ENCODE results near the gene ZHX3. TPM values are rescaled to one million over a fixed set of nuclear protein-coding genes. Genes with fewer than 3 reads are reported as not detected.

ZHX3 gene
- total and polyA plus RNA-seq, 2 donors (not counting 1 experiment from before 2014, with no cell fraction given), result 27.7 to 28.0 TPM

GRCh38 chr20:41152108-41152757 is 165.3 kb downstream of the ZHX3 start:
- Histone ChIP-seq H3K9ac (ENCODE audit: insufficient read depth, low read length) (no peak overlapping the region), H3K27me3 (ENCODE audit: control insufficient read depth, insufficient read depth, low read length) (no peaks in the 10 kb centered on the region), H3K36me3 (ENCODE audit: control insufficient read depth, insufficient read depth, low read length) (no peaks in the 10 kb centered on the region), H3K4me2 (ENCODE audit: extremely low read depth, insufficient read depth, low read length) (no peak overlapping the region), H4K20me1 (ENCODE audit: control insufficient read depth, extremely low read depth, insufficient read depth, low read length) (peaks cover 1% of the 10 kb centered on the region), H3K27ac (ENCODE audit: insufficient read depth, low read length) (no peak overlapping the region), H3K9me3 (ENCODE audit: control insufficient read depth, insufficient read depth, low read depth, low read length) (no peaks in the 10 kb centered on the region), H3K4me3 (replicated peaks in 1 of 4; ENCODE audit: control extremely low read depth in 1 of 4, insufficient read depth in 1 of 4, low read depth in 3 of 4, low read length in 4 of 4) (no peak overlapping the region), H2AFZ (ENCODE audit: low read length) (no peak overlapping the region), H3K4me1 (ENCODE audit: control insufficient read depth, extremely low read depth, insufficient read depth, low read length) (peaks cover 3% of the 10 kb centered on the region), H3K79me2 (ENCODE audit: control insufficient read depth, insufficient read depth, low read length) (peaks cover 68% of the 10 kb centered on the region)
- TF ChIP-seq EZH2 (IDR thresholded peaks at IDR 0.05; ENCODE audit: low read length, missing control alignments) (no peak), CTCF (conservative IDR thresholded peaks at IDR 0.05 in 1 of 2, IDR thresholded peaks at IDR 0.05 in 1 of 2; ENCODE audit: low read depth in 1 of 2, low read length in 2 of 2) (no peak)
- DNase-seq (ENCODE audit: low read depth in 2 of 2), result no peak

- Histone ChIP-seq H3K9ac (ENCODE audit: insufficient read depth, low read length) (no peak overlapping the region), H3K79me2 (ENCODE audit: control insufficient read depth, insufficient read depth, low read length) (peaks cover 73% of the 10 kb centered on the region), H4K20me1 (ENCODE audit: control insufficient read depth, extremely low read depth, insufficient read depth, low read length) (no peaks in the 10 kb centered on the region), H3K27me3 (ENCODE audit: control insufficient read depth, insufficient read depth, low read length) (no peaks in the 10 kb centered on the region), H2AFZ (ENCODE audit: low read length) (no peak overlapping the region), H3K4me1 (ENCODE audit: control insufficient read depth, extremely low read depth, insufficient read depth, low read length) (peaks cover 3% of the 10 kb centered on the region), H3K9me3 (ENCODE audit: control insufficient read depth, insufficient read depth, low read depth, low read length) (no peaks in the 10 kb centered on the region), H3K4me2 (ENCODE audit: extremely low read depth, insufficient read depth, low read length) (no peak overlapping the region), H3K36me3 (ENCODE audit: control insufficient read depth, insufficient read depth, low read length) (no peaks in the 10 kb centered on the region), H3K4me3 (replicated peaks in 1 of 4; ENCODE audit: control extremely low read depth in 1 of 4, insufficient read depth in 1 of 4, low read depth in 3 of 4, low read length in 4 of 4) (no peak overlapping the region), H3K27ac (ENCODE audit: insufficient read depth, low read length) (no peak overlapping the region)
- TF ChIP-seq CTCF (conservative IDR thresholded peaks at IDR 0.05 in 1 of 2, IDR thresholded peaks at IDR 0.05 in 1 of 2; ENCODE audit: low read depth in 1 of 2, low read length in 2 of 2), result no peak
- TF ChIP-seq EZH2 (IDR thresholded peaks at IDR 0.05; ENCODE audit: low read length, missing control alignments), result no peak
- DNase-seq (ENCODE audit: low read depth in 2 of 2), result no peak
These were observed 166.2 kb downstream of the ZHX3 start for GRCh38 chr20:41151134-41151869.

GRCh38 chr20:41150664-41151063 is 166.9 kb downstream of the ZHX3 start:
- H3K4me1 ChIP-seq (ENCODE audit: control insufficient read depth, extremely low read depth, insufficient read depth, low read length), result peaks cover 3% of the 10 kb centered on the region
- H4K20me1 ChIP-seq (ENCODE audit: control insufficient read depth, extremely low read depth, insufficient read depth, low read length), result no peaks in the 10 kb centered on the region
- TF ChIP-seq CTCF (conservative IDR thresholded peaks at IDR 0.05 in 1 of 2, IDR thresholded peaks at IDR 0.05 in 1 of 2; ENCODE audit: low read depth in 1 of 2, low read length in 2 of 2) (no peak), EZH2 (IDR thresholded peaks at IDR 0.05; ENCODE audit: low read length, missing control alignments) (no peak)
- H3K9me3 ChIP-seq (ENCODE audit: control insufficient read depth, insufficient read depth, low read depth, low read length), result no peaks in the 10 kb centered on the region
- no peak overlapping the region for H3K4me3 ChIP-seq (replicated peaks in 1 of 4; ENCODE audit: control extremely low read depth in 1 of 4, insufficient read depth in 1 of 4, low read depth in 3 of 4, low read length in 4 of 4)
- H3K9ac ChIP-seq (ENCODE audit: insufficient read depth, low read length), result no peak overlapping the region
- H3K27ac ChIP-seq (ENCODE audit: insufficient read depth, low read length), result no peak overlapping the region
- no peak overlapping the region for H3K4me2 ChIP-seq (ENCODE audit: extremely low read depth, insufficient read depth, low read length)
- no peaks in the 10 kb centered on the region for H3K27me3 ChIP-seq (ENCODE audit: control insufficient read depth, insufficient read depth, low read length)
- H2AFZ ChIP-seq (ENCODE audit: low read length), result no peak overlapping the region
- no peak for DNase-seq (ENCODE audit: low read depth in 2 of 2)
- H3K36me3 ChIP-seq (ENCODE audit: control insufficient read depth, insufficient read depth, low read length), result no peaks in the 10 kb centered on the region
- peaks cover 73% of the 10 kb centered on the region for H3K79me2 ChIP-seq (ENCODE audit: control insufficient read depth, insufficient read depth, low read length)
